K562 (cell line): ENCODE measurements around the gene PSMD11. TPM values are rescaled to one million over a fixed set of nuclear protein-coding genes. Genes with fewer than 3 reads are reported as not detected.
A peak's percentile ranks its signal among the peaks of the same experiment; 100 is the strongest.

Experiments used
- ATAC-seq: fragments of 200-7000 bp; cut with Tn5 transposase; 3 replicates; pipeline ENCODE4 v1.9.1; 2020; ENCODE audit warnings: moderate library complexity
- BruUV-seq: library from RNA; stranded (reverse); fragments of 400-500 nt; replicated peaks from 2 replicates; lab custom pipeline; 2021; lab: Mats Ljungman, UMichigan
- CTCF ChIA-PET: fragments of 300-600 bp; formaldehyde crosslinking; extraction: SDS; loops from one replicate; lab custom pipeline; 2021; ENCODE audit warnings: low intra/inter-chr PET ratio; lab: Yijun Ruan, JAX
- POLR2A ChIA-PET: fragments of 300-600, 350-650 bp; sonication (Branson Sonifier 250); formaldehyde crosslinking; extraction: SDS; loops from one replicate; lab custom pipeline; 2021; ENCODE audit warnings: antibody characterized with exemption, inconsistent platforms; lab: Yijun Ruan, JAX
- DNase-seq, 4 experiments: peaks; one replicate each; pipeline versions ENCODE4 v3.0.0 to v3.0.0-alpha.2; 2011 to 2018; ENCODE audit warnings: low spot score in 3 of 4, mixed read lengths in 3 of 4; ENCODE audit errors: extremely low read depth in 1 of 4
- FAIRE-seq: peaks from 2 replicates; lab custom pipeline; 2011; peaks lifted over from hg19 to GRCh38; lab: Jason Lieb, UNC
- H2AFZ ChIP-seq: 2 replicates; pipeline ENCODE4 v1.6.0; 2011; ENCODE audit warnings: low read depth, low read length, control low read depth, inconsistent platforms
- H3K27ac ChIP-seq: fragments of 200-600 bp; 3 replicates; pipeline ENCODE4 v1.8.0; 2011; ENCODE audit warnings: low read depth, mild to moderate bottlenecking, control low read depth, inconsistent platforms, low read length, moderate library complexity, mixed read lengths; ENCODE audit errors: extremely low read depth
- H3K27me3 ChIP-seq, 2 experiments: fragments of 300-600 bp in 1 of 2; 2 replicates in 1 of 2; 3 replicates in 1 of 2; pipeline versions ENCODE4 v1.6.0 to v1.8.0; 2011; ENCODE audit warnings: inconsistent platforms in 2 of 2, low read length in 2 of 2, mild to moderate bottlenecking in 1 of 2, mixed read lengths in 1 of 2, moderate library complexity in 1 of 2; ENCODE audit not compliant: control insufficient read depth in 2 of 2, insufficient read depth in 2 of 2
- H3K36me3 ChIP-seq: fragments of 300-600 bp; 3 replicates; pipeline ENCODE4 v1.8.0; 2011; ENCODE audit warnings: mild to moderate bottlenecking, low read length, inconsistent platforms; ENCODE audit not compliant: control insufficient read depth, insufficient read depth
- H3K4me1 ChIP-seq, 2 experiments: fragments of 200-600 bp in 1 of 2; replicated peaks in 1 of 2; 2 replicates in 1 of 2; 3 replicates in 1 of 2; pipeline versions ENCODE4 v1.5.1 to v1.8.0; 2011; ENCODE audit warnings: inconsistent platforms in 2 of 2, low read length in 2 of 2, mild to moderate bottlenecking in 1 of 2, mixed read lengths in 1 of 2, moderate library complexity in 1 of 2; ENCODE audit not compliant: control insufficient read depth in 2 of 2, insufficient read depth in 2 of 2
- H3K4me2 ChIP-seq: 2 replicates; pipeline ENCODE4 v1.6.1; 2011; ENCODE audit warnings: low read length, control low read depth, inconsistent platforms, mixed read lengths; ENCODE audit not compliant: insufficient read depth
- H3K4me3 ChIP-seq: fragments of 200-600 bp; sonication (generic), shearing (Covaris generic); 2 replicates; pipeline ENCODE4 v1.5.1; 2016; ENCODE audit warnings: control low read depth, inconsistent platforms
- H3K79me2 ChIP-seq: fragments of 200-600 bp; 3 replicates; pipeline ENCODE4 v1.8.0; 2011; ENCODE audit warnings: low read length, inconsistent platforms; ENCODE audit not compliant: control insufficient read depth, insufficient read depth
- H3K9ac ChIP-seq, 2 experiments: 2 replicates each; pipeline versions ENCODE4 v1.6.0 to v1.6.1; 2011; ENCODE audit warnings: low read depth in 2 of 2, low read length in 2 of 2, control low read depth in 1 of 2, inconsistent platforms in 1 of 2, mild to moderate bottlenecking in 1 of 2, mixed read lengths in 1 of 2; ENCODE audit not compliant: insufficient read depth in 1 of 2
- H3K9me1 ChIP-seq: one replicate; pipeline ENCODE4 v1.6.0; 2011; ENCODE audit warnings: inconsistent platforms, mild to moderate bottlenecking, low read length, moderate library complexity; ENCODE audit not compliant: control insufficient read depth, insufficient read depth
- H3K9me3 ChIP-seq: replicated peaks from 2 replicates; pipeline ENCODE4 v1.5.1; 2011; ENCODE audit warnings: low read depth, low read length, inconsistent platforms; ENCODE audit not compliant: control insufficient read depth, insufficient read depth
- H4K20me1 ChIP-seq: replicated peaks from 2 replicates; pipeline ENCODE4 v1.6.1; 2011; ENCODE audit warnings: low read length, inconsistent platforms, mixed read lengths; ENCODE audit not compliant: control insufficient read depth, insufficient read depth
- PKNOX1 ChIP-seq: fragments of 450-650 bp; IDR thresholded peaks from 2 replicates; pipeline ENCODE4 v1.6.1; 2016
- POLR2H ChIP-seq: IDR thresholded peaks from 2 replicates; pipeline ENCODE4 v1.6.1; 2016; ENCODE audit warnings: missing genetic modification characterization, low read depth, mild to moderate bottlenecking, control low read depth, missing compliant biosample characterization, moderate library complexity
- RBM22 ChIP-seq: fragments of 200-400 bp; formaldehyde crosslinking; IDR thresholded peaks from 2 replicates; pipeline ENCODE4 v1.6.1; 2018; ENCODE audit warnings: low read length, low read depth; ENCODE audit not compliant: poor library complexity, severe bottlenecking
- SLC30A9 ChIP-seq: fragments of 250-450 bp; sonication (Bioruptor Pico); IDR thresholded peaks from 2 replicates; pipeline ENCODE4 v1.8.0; 2022; ENCODE audit warnings: mild to moderate bottlenecking, moderate library complexity
- SMAD1 ChIP-seq: fragments of 150-350 bp; IDR thresholded peaks from 2 replicates; pipeline ENCODE4 v1.6.1; 2014; ENCODE audit warnings: low read length, low read depth; ENCODE audit not compliant: partially characterized antibody
- ZBTB8A ChIP-seq: fragments of 450-650 bp; IDR thresholded peaks from 2 replicates; pipeline ENCODE4 v1.6.1; 2018; ENCODE audit warnings: mild to moderate bottlenecking, moderate library complexity; ENCODE audit not compliant: partially characterized antibody
- ZNF140 ChIP-seq: fragments of 250-450 bp; sonication (Bioruptor Pico); IDR thresholded peaks from 2 replicates; pipeline ENCODE4 v1.8.0; 2021; ENCODE audit warnings: moderate library complexity, mild to moderate bottlenecking, inconsistent platforms
- WGBS: fragments of 100-300 bp; shearing (Covaris generic); methylation state at CpG from one replicate; pipeline ENCODE4 v1.1.6; 2016; ENCODE audit warnings: low coverage, mixed read lengths; ENCODE audit not compliant: insufficient coverage; ENCODE audit errors: missing lambda C conversion rate; 5-methylcytosine and 5-hydroxymethylcytosine counted together
- in situ Hi-C: fragments of 300-500 bp; cut with MboI; formaldehyde crosslinking; loops from 4 replicates; pipeline ENCODE4 v1.15.0; 2018; ENCODE audit warnings: inconsistent platforms, mixed read lengths
- intact Hi-C: fragments of 100-400 bp; cut with micrococcal nuclease; formaldehyde crosslinking; loops from 2 replicates; pipeline ENCODE4 v1.14.2; 2022
- polyA plus RNA-seq, 8 experiments: library from polyadenylated mRNA; depleted of rRNA in 4 of 8; stranded (reverse) in 5 of 8; unstranded in 3 of 8; fragments of >200 nt; fragmentation: Nextera tagmentation in 2 of 8; fragmentation: Illumina TruSeq in 1 of 8; extraction: Ambion mirVana in 2 of 8; extraction: Trizol in 1 of 8; gene quantifications; 2 replicates each; pipeline versions ENCODE4 v1.2.1 to v1.2.3, GENCODE V29; 2011 to 2014; ENCODE audit warnings: inconsistent platforms in 1 of 8, missing spikeins in 1 of 8
- total RNA-seq, 7 experiments: library from RNA; depleted of rRNA in 6 of 7; stranded (reverse); fragments of >200 nt in 6 of 7; fragmentation: Illumina TruSeq in 2 of 7; extraction: Trizol in 2 of 7; gene quantifications; 2 replicates each; pipeline versions ENCODE4 v1.2.1 to v1.2.3, GENCODE V29; 2011 to 2021; ENCODE audit warnings: low replicate concordance in 1 of 7
- TF ChIP-seq, protein P1 (sequence below): fragments of 250-450 bp; sonication (Bioruptor Pico); IDR thresholded peaks from 2 replicates; pipeline ENCODE4 v1.9.0; 2021; ENCODE audit warnings: mild to moderate bottlenecking
- TF ChIP-seq, protein P2 (sequence below): sonication (generic); formaldehyde crosslinking; IDR thresholded peaks from 2 replicates; pipeline ENCODE4 v1.8.0; 2022; ENCODE audit warnings: mild to moderate bottlenecking, missing genetic modification reagents

The PSMD11 gene
- total and polyA plus RNA-seq, 9 of the 15 experiments (the other 6 are each of a cell fraction or from before 2014, with no cell fraction given): 104 to 378 (median 158) TPM

DNA sequence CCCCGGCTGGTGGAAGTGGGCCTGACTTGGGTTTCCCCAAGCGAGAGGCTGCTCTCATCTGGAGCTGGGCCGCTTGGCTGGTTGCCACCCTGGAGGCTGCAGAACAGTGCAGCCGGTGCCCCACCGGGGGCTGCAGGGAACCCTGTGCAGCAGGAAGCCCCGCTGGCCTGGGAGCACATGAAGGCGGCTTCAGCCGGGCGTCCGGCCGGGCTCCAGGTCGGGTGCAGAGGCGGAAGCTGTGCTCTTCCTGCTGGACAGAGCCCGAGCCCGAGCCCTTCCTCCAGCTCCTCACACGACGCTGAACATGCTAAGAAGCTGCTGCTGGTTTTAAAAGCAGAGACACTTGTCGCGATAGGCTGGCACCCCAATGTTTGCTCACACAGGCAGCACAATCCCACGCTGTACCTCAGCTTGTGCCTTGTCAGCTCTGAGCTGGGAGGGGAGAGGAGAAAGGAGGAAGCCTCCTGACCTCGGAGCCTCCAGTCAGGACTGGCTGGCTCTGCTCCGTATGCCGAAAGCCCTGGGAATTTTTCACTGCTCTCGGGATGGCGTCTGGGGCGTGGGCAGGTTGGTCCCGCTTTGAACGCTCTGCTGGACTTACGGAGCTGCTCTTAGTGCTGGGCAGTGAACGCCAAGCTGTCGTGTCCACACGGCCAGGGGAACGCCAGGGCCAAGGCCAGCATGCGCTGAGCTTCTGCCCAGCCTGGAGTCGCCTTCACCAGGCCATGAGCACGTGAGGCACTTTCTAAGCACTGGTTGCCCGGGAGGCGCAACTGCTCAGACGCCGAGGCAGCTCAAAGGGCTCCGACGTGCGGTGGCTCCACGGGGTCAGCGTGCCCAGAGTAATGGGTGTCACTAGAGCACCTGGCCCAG lies 51.3 kb downstream of the PSMD11 start:
- H4K20me1 ChIP-seq: 0 out of 2 replicates have a peak, but pooled peaks cover 4% of the 10 kb centered on the region
- H3K79me2 ChIP-seq: no peaks in the 10 kb centered on the region
- H3K4me3 ChIP-seq: no peak overlapping the region
- peaks cover 5 to 15% of the 10 kb centered on the region in 2 experiments; a peak in 4 of 5 replicates for H3K4me1 ChIP-seq
- no peak overlapping the region for H3K4me2 ChIP-seq
- in situ Hi-C loops (no loop called here), intact Hi-C loops (no loop called here)
- DNase-seq (no peak), ATAC-seq (no peak), FAIRE-seq (no peak)
- POLR2A ChIA-PET: interaction anchor here (1.2 to 1.3 kb wide), 2 partner anchors 9 to 12 kb away, joined by 4 read pairs; partner anchors contain the start of gene CDK5R1
- 70% methylated on average over 40 of the region's 45 CpGs for WGBS
- BruUV-seq: no TSS peak
- peak overlapping the region in 1 of 2 experiments; percentile 31; a peak in 1 of 4 replicates for H3K9ac ChIP-seq
- TF ChIP-seq SLC30A9 (no peak), ZBTB8A (no peak), PKNOX1 (no peak), ZNF140 (CRISPR knock-in tag) (no peak), RBM22 (peak; percentile 35), POLR2H (tag) (no peak), SMAD1 (no peak)
- TF ChIP-seq, protein P1, sequence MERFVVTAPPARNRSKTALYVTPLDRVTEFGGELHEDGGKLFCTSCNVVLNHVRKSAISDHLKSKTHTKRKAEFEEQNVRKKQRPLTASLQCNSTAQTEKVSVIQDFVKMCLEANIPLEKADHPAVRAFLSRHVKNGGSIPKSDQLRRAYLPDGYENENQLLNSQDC (CRISPR knock-in tag): no peak
- TF ChIP-seq, protein P2, sequence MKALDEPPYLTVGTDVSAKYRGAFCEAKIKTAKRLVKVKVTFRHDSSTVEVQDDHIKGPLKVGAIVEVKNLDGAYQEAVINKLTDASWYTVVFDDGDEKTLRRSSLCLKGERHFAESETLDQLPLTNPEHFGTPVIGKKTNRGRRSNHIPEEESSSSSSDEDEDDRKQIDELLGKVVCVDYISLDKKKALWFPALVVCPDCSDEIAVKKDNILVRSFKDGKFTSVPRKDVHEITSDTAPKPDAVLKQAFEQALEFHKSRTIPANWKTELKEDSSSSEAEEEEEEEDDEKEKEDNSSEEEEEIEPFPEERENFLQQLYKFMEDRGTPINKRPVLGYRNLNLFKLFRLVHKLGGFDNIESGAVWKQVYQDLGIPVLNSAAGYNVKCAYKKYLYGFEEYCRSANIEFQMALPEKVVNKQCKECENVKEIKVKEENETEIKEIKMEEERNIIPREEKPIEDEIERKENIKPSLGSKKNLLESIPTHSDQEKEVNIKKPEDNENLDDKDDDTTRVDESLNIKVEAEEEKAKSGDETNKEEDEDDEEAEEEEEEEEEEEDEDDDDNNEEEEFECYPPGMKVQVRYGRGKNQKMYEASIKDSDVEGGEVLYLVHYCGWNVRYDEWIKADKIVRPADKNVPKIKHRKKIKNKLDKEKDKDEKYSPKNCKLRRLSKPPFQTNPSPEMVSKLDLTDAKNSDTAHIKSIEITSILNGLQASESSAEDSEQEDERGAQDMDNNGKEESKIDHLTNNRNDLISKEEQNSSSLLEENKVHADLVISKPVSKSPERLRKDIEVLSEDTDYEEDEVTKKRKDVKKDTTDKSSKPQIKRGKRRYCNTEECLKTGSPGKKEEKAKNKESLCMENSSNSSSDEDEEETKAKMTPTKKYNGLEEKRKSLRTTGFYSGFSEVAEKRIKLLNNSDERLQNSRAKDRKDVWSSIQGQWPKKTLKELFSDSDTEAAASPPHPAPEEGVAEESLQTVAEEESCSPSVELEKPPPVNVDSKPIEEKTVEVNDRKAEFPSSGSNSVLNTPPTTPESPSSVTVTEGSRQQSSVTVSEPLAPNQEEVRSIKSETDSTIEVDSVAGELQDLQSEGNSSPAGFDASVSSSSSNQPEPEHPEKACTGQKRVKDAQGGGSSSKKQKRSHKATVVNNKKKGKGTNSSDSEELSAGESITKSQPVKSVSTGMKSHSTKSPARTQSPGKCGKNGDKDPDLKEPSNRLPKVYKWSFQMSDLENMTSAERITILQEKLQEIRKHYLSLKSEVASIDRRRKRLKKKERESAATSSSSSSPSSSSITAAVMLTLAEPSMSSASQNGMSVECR: no peak
- H3K9me3 ChIP-seq: no peaks in the 10 kb centered on the region
- H3K9me1 ChIP-seq: no peaks in the 10 kb centered on the region
- CTCF ChIA-PET: no interaction called here
- H2AFZ ChIP-seq: no peak overlapping the region
- no peaks in the 10 kb centered on the region for H3K27me3 ChIP-seq
- no peak overlapping the region for H3K27ac ChIP-seq
- H3K36me3 ChIP-seq: peaks cover 6% of the 10 kb centered on the region; the same call in 2 of the 3 replicates
